SK-N-SH (cell line): ENCODE data around the gene ITSN1.

Experiments used
- CTCF ChIP-seq: fragments of 200-600 bp; sonication (generic); IDR thresholded peaks from 2 replicates; pipeline ENCODE4 v1.6.1; 2017; ENCODE audit warnings: antibody characterized with exemption, mild to moderate bottlenecking, moderate library complexity
- EZH2phosphoT487 ChIP-seq: fragments of 200-600 bp; sonication (generic); IDR thresholded peaks from 2 replicates; pipeline ENCODE4 v1.6.1; 2017; ENCODE audit warnings: low read depth, mixed run types, mild to moderate bottlenecking, antibody characterized with exemption, moderate library complexity, borderline replicate concordance
- MEF2A ChIP-seq: IDR thresholded peaks from 2 replicates; pipeline ENCODE4 v1.4.0; 2012; ENCODE audit warnings: low read depth, borderline replicate concordance
- RCOR1 ChIP-seq: fragments of 150-350 bp; IDR thresholded peaks from 2 replicates; pipeline ENCODE4 v1.6.1; 2017; ENCODE audit warnings: antibody characterized with exemption, low read length
- REST ChIP-seq: IDR thresholded peaks from 2 replicates; pipeline ENCODE4 v1.6.1; 2012; ENCODE audit warnings: mild to moderate bottlenecking, low read depth, low read length, moderate library complexity
- RXRA ChIP-seq: IDR thresholded peaks from 2 replicates; pipeline ENCODE4 v1.4.0; 2012; ENCODE audit warnings: low read depth, mild to moderate bottlenecking, borderline replicate concordance
- SIN3A ChIP-seq: IDR thresholded peaks from 2 replicates; pipeline ENCODE4 v1.6.1; 2012; ENCODE audit warnings: low read depth, mild to moderate bottlenecking, low read length, moderate library complexity, borderline replicate concordance
- TAF1 ChIP-seq: IDR thresholded peaks from 2 replicates; pipeline ENCODE4 v1.6.1; 2012; ENCODE audit warnings: low read depth, mild to moderate bottlenecking, low read length, moderate library complexity, borderline replicate concordance
- TEAD4 ChIP-seq: IDR thresholded peaks from 2 replicates; pipeline ENCODE4 v1.4.0; 2012; ENCODE audit warnings: mild to moderate bottlenecking, borderline replicate concordance; ENCODE audit not compliant: insufficient read depth

GRCh38 chr21:33650230-33650629, 7.9 kb downstream of the ITSN1 start:
- TF ChIP-seq REST (no peak), CTCF (no peak), TAF1 (no peak), EZH2phosphoT487 (no peak), RXRA (no peak), MEF2A (no peak), RCOR1 (no peak), TEAD4 (no peak), SIN3A (no peak)
